OCI-LY3 (cell line): ENCODE results near the gene TESK1.

Experiments
- H2AFZ ChIP-seq: fragments of 200-600, 300-600 bp; shearing (Covaris generic); 2 replicates; pipeline ENCODE4 v1.6.0; 2014; ENCODE audit warnings: antibody characterized with exemption, low read depth, low read length
- H3K27ac ChIP-seq: fragments of 200-600, 300-600 bp; sonication (generic); 2 replicates; pipeline ENCODE4 v1.5.1; 2014; ENCODE audit warnings: mild to moderate bottlenecking, low read length, moderate library complexity, mixed read lengths
- H3K27me3 ChIP-seq: fragments of 200-600, 300-600 bp; sonication (generic); 2 replicates; pipeline ENCODE4 v1.6.1; 2014; ENCODE audit warnings: low read depth, low read length, mixed read lengths
- H3K36me3 ChIP-seq: fragments of 200-600, 300-600 bp; sonication (generic); replicated peaks from 2 replicates; pipeline ENCODE3; 2014; ENCODE audit warnings: low read depth, low read length, mixed read lengths
- H3K4me1 ChIP-seq: fragments of 300-600, 200-600 bp; sonication (generic); 2 replicates; pipeline ENCODE4 v1.6.1; 2014; ENCODE audit warnings: low read length, mixed read lengths
- H3K4me2 ChIP-seq: fragments of 200-600, 300-600 bp; sonication (generic); 2 replicates; pipeline ENCODE4 v1.6.1; 2014; ENCODE audit warnings: low read length, mixed read lengths
- H3K4me3 ChIP-seq: fragments of 300-600, 200-600 bp; sonication (generic); 2 replicates; pipeline ENCODE4 v1.5.1; 2014; ENCODE audit warnings: antibody characterized with exemption, mild to moderate bottlenecking, low read length, moderate library complexity
- H3K79me2 ChIP-seq: fragments of 300-600, 200-600 bp; shearing (Covaris generic); 2 replicates; pipeline ENCODE4 v1.6.1; 2014; ENCODE audit warnings: mild to moderate bottlenecking, low read length, mixed read lengths
- H3K9ac ChIP-seq: fragments of 300-600, 200-600 bp; shearing (Covaris generic); 2 replicates; pipeline ENCODE4 v1.6.0; 2014; ENCODE audit warnings: mild to moderate bottlenecking, low read length, moderate library complexity
- H3K9me3 ChIP-seq: fragments of 200-600, 300-600 bp; shearing (Covaris generic); 2 replicates; pipeline ENCODE4 v1.6.1; 2014; ENCODE audit warnings: low read length, mixed read lengths; ENCODE audit not compliant: insufficient read depth
- H4K20me1 ChIP-seq: fragments of 200-600, 300-600 bp; sonication (generic); 2 replicates; pipeline ENCODE4 v1.6.1; 2016; ENCODE audit warnings: low read length, mixed read lengths; ENCODE audit not compliant: insufficient read depth
- EZH2phosphoT487 ChIP-seq: fragments of 200-600 bp; shearing (Covaris generic); IDR thresholded peaks from 2 replicates; pipeline ENCODE4 v1.6.1; 2018; ENCODE audit warnings: antibody characterized with exemption, mixed run types, low read depth
- TF ChIP-seq, protein P1 (sequence below): fragments of 200-600, 300-600 bp; sonication (generic); IDR thresholded peaks from 2 replicates; pipeline ENCODE4 v1.5.1; 2014; ENCODE audit warnings: antibody characterized with exemption, low read length, low read depth

TESK1 gene

DNA sequence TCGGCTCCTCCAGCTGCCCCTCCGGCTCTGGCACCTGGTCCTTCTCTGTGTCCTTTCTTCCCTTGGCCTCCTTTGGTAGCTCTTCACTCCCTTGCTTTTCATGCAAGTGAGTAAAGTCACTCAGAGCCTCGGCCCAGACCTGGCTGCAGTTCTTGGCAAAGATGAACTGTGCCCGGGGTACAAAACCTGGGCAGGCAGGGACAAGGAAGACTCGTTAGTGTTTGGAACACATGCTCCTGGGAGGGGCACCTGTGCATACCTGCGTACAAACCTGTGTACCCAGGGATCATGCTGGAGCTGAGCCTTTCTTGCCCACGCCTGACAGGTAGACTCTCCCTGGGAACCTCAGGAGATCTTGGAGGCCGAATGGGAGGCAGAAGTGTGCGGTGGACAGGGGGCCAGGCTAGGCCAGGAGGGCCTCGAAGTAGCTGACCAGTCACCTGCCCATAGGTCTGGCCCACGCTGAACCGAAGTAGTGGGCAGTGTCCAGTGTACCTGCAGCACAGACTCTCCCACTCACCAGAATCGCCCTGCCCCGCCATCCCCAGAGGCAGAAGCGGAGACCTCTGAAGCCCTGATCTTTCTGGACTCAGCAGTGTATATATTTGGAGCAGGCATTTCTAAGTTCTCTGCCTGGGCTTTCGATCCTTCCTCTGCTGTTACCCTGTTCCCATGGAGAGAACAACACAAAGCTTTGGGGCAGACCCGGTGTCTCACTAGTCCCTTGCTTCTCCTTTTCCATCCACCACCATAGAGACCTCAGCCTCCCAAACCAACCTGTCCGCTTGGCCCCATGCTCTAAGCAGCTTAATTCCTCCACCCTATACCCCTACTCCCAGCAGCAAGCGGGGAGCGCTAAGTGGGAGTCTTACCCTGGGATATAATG lies 41.9 kb upstream of the TESK1 start:
- Histone ChIP-seq H3K36me3 (no peaks in the 10 kb centered on the region), H3K4me2 (no peak overlapping the region), H3K27me3 (no peaks in the 10 kb centered on the region), H3K4me1 (peaks cover 9% of the 10 kb centered on the region; the same call in 1 of the 2 replicates), H3K9me3 (no peaks in the 10 kb centered on the region), H3K79me2 (no peaks in the 10 kb centered on the region), H2AFZ (no peak overlapping the region), H3K4me3 (no peak overlapping the region), H3K27ac (no peak overlapping the region), H4K20me1 (no peaks in the 10 kb centered on the region), H3K9ac (no peak overlapping the region)
- no peak for TF ChIP-seq EZH2phosphoT487
- TF ChIP-seq, protein P1, sequence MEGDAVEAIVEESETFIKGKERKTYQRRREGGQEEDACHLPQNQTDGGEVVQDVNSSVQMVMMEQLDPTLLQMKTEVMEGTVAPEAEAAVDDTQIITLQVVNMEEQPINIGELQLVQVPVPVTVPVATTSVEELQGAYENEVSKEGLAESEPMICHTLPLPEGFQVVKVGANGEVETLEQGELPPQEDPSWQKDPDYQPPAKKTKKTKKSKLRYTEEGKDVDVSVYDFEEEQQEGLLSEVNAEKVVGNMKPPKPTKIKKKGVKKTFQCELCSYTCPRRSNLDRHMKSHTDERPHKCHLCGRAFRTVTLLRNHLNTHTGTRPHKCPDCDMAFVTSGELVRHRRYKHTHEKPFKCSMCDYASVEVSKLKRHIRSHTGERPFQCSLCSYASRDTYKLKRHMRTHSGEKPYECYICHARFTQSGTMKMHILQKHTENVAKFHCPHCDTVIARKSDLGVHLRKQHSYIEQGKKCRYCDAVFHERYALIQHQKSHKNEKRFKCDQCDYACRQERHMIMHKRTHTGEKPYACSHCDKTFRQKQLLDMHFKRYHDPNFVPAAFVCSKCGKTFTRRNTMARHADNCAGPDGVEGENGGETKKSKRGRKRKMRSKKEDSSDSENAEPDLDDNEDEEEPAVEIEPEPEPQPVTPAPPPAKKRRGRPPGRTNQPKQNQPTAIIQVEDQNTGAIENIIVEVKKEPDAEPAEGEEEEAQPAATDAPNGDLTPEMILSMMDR: no peak

DNA sequence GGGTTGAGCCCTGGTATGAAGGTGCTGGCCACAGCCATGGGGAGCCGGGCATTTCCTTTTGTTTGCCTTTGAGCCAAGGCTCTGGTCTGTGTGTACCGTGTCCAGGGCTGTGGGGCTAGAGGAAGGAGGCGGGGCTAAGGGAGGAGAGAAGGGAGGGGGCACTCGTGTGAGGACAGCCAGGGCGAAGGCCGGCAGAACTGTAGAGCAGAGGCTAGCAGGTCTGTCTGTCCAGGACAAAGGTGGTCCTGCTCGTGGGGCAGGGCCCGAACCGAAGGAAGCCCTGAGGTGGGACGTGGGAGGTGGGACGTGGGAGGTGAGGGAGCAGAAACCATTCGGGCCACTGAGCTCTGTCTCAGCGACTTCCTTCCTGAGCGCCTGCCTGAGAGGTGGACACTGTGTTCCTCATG lies 41.3 kb upstream of the TESK1 start:
- Histone ChIP-seq H3K4me3 (no peak overlapping the region), H2AFZ (no peak overlapping the region), H3K27me3 (no peaks in the 10 kb centered on the region), H3K36me3 (no peaks in the 10 kb centered on the region), H3K79me2 (no peaks in the 10 kb centered on the region), H3K9ac (no peak overlapping the region), H3K4me2 (no peak overlapping the region), H3K4me1 (peaks cover 9% of the 10 kb centered on the region; the same call in 1 of the 2 replicates), H4K20me1 (no peaks in the 10 kb centered on the region), H3K9me3 (no peaks in the 10 kb centered on the region), H3K27ac (no peak overlapping the region)
- TF ChIP-seq, protein P1: no peak
- TF ChIP-seq EZH2phosphoT487: no peak

GRCh38 chr9:35564658-35565061 lies 40.4 kb upstream of the TESK1 start:
- Histone ChIP-seq H3K27ac (no peak overlapping the region), H3K4me2 (no peak overlapping the region)
- TF ChIP-seq, protein P1: no peak
- TF ChIP-seq EZH2phosphoT487: no peak

GRCh38 chr9:35566417-35566816 lies 38.6 kb upstream of the TESK1 start:
- Histone ChIP-seq H3K4me1 (peaks cover 29% of the 10 kb centered on the region), H3K36me3 (peaks cover 7% of the 10 kb centered on the region), H3K27me3 (no peaks in the 10 kb centered on the region), H3K79me2 (no peaks in the 10 kb centered on the region), H3K9me3 (no peaks in the 10 kb centered on the region), H2AFZ (no peak overlapping the region), H4K20me1 (no peaks in the 10 kb centered on the region), H3K4me2 (no peak overlapping the region), H3K27ac (no peak overlapping the region), H3K9ac (no peak overlapping the region), H3K4me3 (no peak overlapping the region)
- TF ChIP-seq, protein P1: no peak
- TF ChIP-seq EZH2phosphoT487: no peak

More at GRCh38 chr9:35564658-35565061, 40.4 kb upstream of the TESK1 start:
- H2AFZ ChIP-seq: no peak overlapping the region
- H3K9ac ChIP-seq: no peak overlapping the region
- no peaks in the 10 kb centered on the region for H3K27me3 ChIP-seq
- H3K4me1 ChIP-seq: peaks cover 14% of the 10 kb centered on the region
- no peaks in the 10 kb centered on the region for H3K36me3 ChIP-seq
- no peaks in the 10 kb centered on the region for H4K20me1 ChIP-seq
- no peaks in the 10 kb centered on the region for H3K79me2 ChIP-seq
- no peak overlapping the region for H3K4me3 ChIP-seq
- no peaks in the 10 kb centered on the region for H3K9me3 ChIP-seq
